CD14-positive monocyte (primary cell): ENCODE data around the gene DDX31. TPM values are rescaled to one million over a fixed set of nuclear protein-coding genes. Genes with fewer than 3 reads are reported as not detected.

Experiments used
- DNase-seq, 3 donors: peaks; one replicate each; pipeline ENCODE4 v3.0.0-alpha.2; 2011 to 2022
- H2AFZ ChIP-seq: 2 replicates; pipeline ENCODE4 v1.6.0; 2012; ENCODE audit warnings: mild to moderate bottlenecking, low read depth, low read length, inconsistent platforms; ENCODE audit not compliant: insufficient read depth, poor library complexity, severe bottlenecking
- H3K27ac ChIP-seq, 2 donors: 1 replicate in 1 of 2; 2 replicates in 1 of 2; pipeline ENCODE4 v1.5.1; 2012 to 2013; ENCODE audit warnings: low read length in 2 of 2, control low read depth in 1 of 2, inconsistent platforms in 1 of 2, low read depth in 1 of 2, mild to moderate bottlenecking in 1 of 2
- H3K27me3 ChIP-seq, 2 donors: one replicate each; pipeline versions ENCODE4 v1.6.0 to v1.6.1; 2011 to 2013; ENCODE audit warnings: low read length in 2 of 2; ENCODE audit not compliant: control insufficient read depth in 2 of 2, insufficient read depth in 2 of 2
- H3K36me3 ChIP-seq, 2 donors: replicated peaks in 1 of 2; 1 replicate in 1 of 2; 2 replicates in 1 of 2; pipeline versions ENCODE4 v1.5.1 to v1.6.1; 2012 to 2013; ENCODE audit warnings: low read length in 2 of 2, control low read depth in 1 of 2, inconsistent platforms in 1 of 2, mild to moderate bottlenecking in 1 of 2; ENCODE audit not compliant: insufficient read depth in 2 of 2, control insufficient read depth in 1 of 2
- H3K4me1 ChIP-seq, 2 donors: 1 replicate in 1 of 2; 2 replicates in 1 of 2; pipeline versions ENCODE4 v1.5.1 to v1.6.1; 2012 to 2013; ENCODE audit warnings: low read length in 2 of 2, control low read depth in 1 of 2, inconsistent platforms in 1 of 2, mild to moderate bottlenecking in 1 of 2, moderate library complexity in 1 of 2; ENCODE audit not compliant: insufficient read depth in 2 of 2, control insufficient read depth in 1 of 2
- H3K4me2 ChIP-seq: replicated peaks from 2 replicates; pipeline ENCODE3; 2012; ENCODE audit warnings: low read length, moderate library complexity, mild to moderate bottlenecking; ENCODE audit not compliant: poor library complexity, severe bottlenecking; ENCODE audit errors: extremely low read depth
- H3K4me3 ChIP-seq, 3 experiments: fragments of 200-600 bp in 1 of 3; sonication (generic) in 1 of 3; replicated peaks in 1 of 3; 1 replicate in 2 of 3; 2 replicates in 1 of 3; pipeline ENCODE4 v1.5.1; 2011 to 2013; ENCODE audit warnings: low read length in 3 of 3, mild to moderate bottlenecking in 3 of 3, control low read depth in 2 of 3, low read depth in 2 of 3, inconsistent platforms in 1 of 3, moderate library complexity in 1 of 3
- H3K79me2 ChIP-seq: 2 replicates; pipeline ENCODE4 v1.6.0; 2012; ENCODE audit warnings: mild to moderate bottlenecking, control low read depth, inconsistent platforms, low read length, moderate library complexity; ENCODE audit not compliant: insufficient read depth
- H3K9ac ChIP-seq: 2 replicates; pipeline ENCODE4 v1.6.0; 2017; ENCODE audit warnings: low read length, mild to moderate bottlenecking; ENCODE audit not compliant: insufficient read depth, poor library complexity, severe bottlenecking
- H3K9me3 ChIP-seq, 2 donors: replicated peaks in 1 of 2; 1 replicate in 1 of 2; 2 replicates in 1 of 2; pipeline versions ENCODE4 v1.5.1 to v1.6.1; 2012 to 2013; ENCODE audit warnings: low read length in 2 of 2, control low read depth in 1 of 2; ENCODE audit not compliant: control insufficient read depth in 1 of 2, insufficient read depth in 1 of 2
- H4K20me1 ChIP-seq: 2 replicates; pipeline ENCODE4 v1.6.0; 2012; ENCODE audit warnings: mild to moderate bottlenecking, low read length, control low read depth, moderate library complexity; ENCODE audit not compliant: insufficient read depth
- H3K27ac Mint-ChIP-seq, 7 donors: one replicate each; pipeline ENCODE4 v1.8.0; 2020; ENCODE audit warnings: mild to moderate bottlenecking in 7 of 7, mixed read lengths in 7 of 7, moderate library complexity in 6 of 7, inconsistent platforms in 2 of 7
- H3K27me3 Mint-ChIP-seq, 3 donors: one replicate each; pipeline ENCODE4 v1.8.0; 2021 to 2022; ENCODE audit warnings: low read depth in 3 of 3, mild to moderate bottlenecking in 3 of 3, mixed read lengths in 3 of 3, moderate library complexity in 3 of 3, inconsistent platforms in 1 of 3
- H3K36me3 Mint-ChIP-seq, 2 donors: one replicate each; pipeline ENCODE4 v1.8.0; 2020; ENCODE audit warnings: mixed read lengths in 2 of 2, inconsistent platforms in 1 of 2, mild to moderate bottlenecking in 1 of 2
- H3K4me1 Mint-ChIP-seq: one replicate; pipeline ENCODE4 v1.8.0; 2020; ENCODE audit warnings: mild to moderate bottlenecking, mixed read lengths
- H3K4me3 Mint-ChIP-seq, 2 donors: one replicate each; pipeline ENCODE4 v1.8.0; 2020; ENCODE audit warnings: mild to moderate bottlenecking in 2 of 2, mixed read lengths in 2 of 2, moderate library complexity in 1 of 2
- H3K9me3 Mint-ChIP-seq, 7 donors: one replicate each; pipeline ENCODE4 v1.8.0; 2020 to 2022; ENCODE audit warnings: mixed read lengths in 7 of 7, mild to moderate bottlenecking in 6 of 7, moderate library complexity in 6 of 7, inconsistent platforms in 2 of 7
- WGBS: methylation state at CpG from one replicate; pipeline ENCODE4 v1.1.5; 2013; ENCODE audit warnings: missing lambda C conversion rate; ENCODE audit not compliant: insufficient coverage; 5-methylcytosine and 5-hydroxymethylcytosine counted together
- intact Hi-C, 2 donors: fragments of 100-400 bp; cut with micrococcal nuclease; formaldehyde crosslinking; loops; one replicate each; pipeline versions ENCODE4 v1.15.0 to v1.15.1; 2023
- polyA plus RNA-seq, 3 donors: library from polyadenylated mRNA; depleted of rRNA in 1 of 3; unstranded in 2 of 3; stranded (reverse) in 1 of 3; fragments of 300-500 nt in 2 of 3; fragments of >200 nt in 1 of 3; fragmentation: Illumina TruSeq in 2 of 3; gene quantifications; 1 replicate in 2 of 3; 2 replicates in 1 of 3; pipeline ENCODE4 v1.2.3, GENCODE V29; 2012 to 2021
- TF ChIP-seq, protein P1 (sequence below): fragments of 200-600 bp; IDR thresholded peaks from one replicate; pipeline ENCODE4 v1.8.0; 2022; ENCODE audit warnings: antibody characterized with exemption, mild to moderate bottlenecking

DDX31 gene
- polyA plus RNA-seq, 3 donors: 1.1 to 4.2 (median 1.5) TPM

DNA sequence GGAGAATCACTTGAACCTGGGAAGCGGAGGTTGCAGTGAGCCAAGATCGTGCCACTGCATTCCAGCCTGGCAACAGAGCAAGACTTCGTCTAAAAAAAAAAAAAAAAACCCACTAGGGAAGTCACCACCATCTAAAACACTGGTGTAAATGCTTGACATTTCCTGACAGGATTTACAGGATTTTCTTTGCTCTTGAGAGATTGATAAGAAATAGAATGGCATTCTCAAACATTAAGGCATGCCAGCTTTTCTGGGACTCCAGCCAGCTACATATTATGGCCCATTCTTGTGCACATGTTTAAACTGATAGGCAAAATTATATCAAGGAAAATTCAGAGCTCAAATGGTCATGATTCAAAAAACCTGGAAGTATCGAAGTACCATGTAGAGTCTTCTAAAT is 29.2 kb upstream of the DDX31 start:
- H3K9me3 Mint-ChIP-seq: peaks cover 16 to 58% (median 44%) of the 10 kb centered on the region in 7 donors
- Histone ChIP-seq H3K9ac (no peak overlapping the region), H3K79me2 (no peaks in the 10 kb centered on the region), H3K4me2 (no peak overlapping the region), H3K36me3 (no peaks in the 10 kb centered on the region), H4K20me1 (no peaks in the 10 kb centered on the region), H3K9me3 (peaks cover 10 to 30% of the 10 kb centered on the region in 2 donors), H3K4me3 (no peak overlapping the region), H2AFZ (no peak overlapping the region), H3K27me3 (peaks cover 0 to 4% of the 10 kb centered on the region in 2 donors), H3K27ac (no peak overlapping the region), H3K4me1 (no peaks in the 10 kb centered on the region)
- TF ChIP-seq, protein P1, sequence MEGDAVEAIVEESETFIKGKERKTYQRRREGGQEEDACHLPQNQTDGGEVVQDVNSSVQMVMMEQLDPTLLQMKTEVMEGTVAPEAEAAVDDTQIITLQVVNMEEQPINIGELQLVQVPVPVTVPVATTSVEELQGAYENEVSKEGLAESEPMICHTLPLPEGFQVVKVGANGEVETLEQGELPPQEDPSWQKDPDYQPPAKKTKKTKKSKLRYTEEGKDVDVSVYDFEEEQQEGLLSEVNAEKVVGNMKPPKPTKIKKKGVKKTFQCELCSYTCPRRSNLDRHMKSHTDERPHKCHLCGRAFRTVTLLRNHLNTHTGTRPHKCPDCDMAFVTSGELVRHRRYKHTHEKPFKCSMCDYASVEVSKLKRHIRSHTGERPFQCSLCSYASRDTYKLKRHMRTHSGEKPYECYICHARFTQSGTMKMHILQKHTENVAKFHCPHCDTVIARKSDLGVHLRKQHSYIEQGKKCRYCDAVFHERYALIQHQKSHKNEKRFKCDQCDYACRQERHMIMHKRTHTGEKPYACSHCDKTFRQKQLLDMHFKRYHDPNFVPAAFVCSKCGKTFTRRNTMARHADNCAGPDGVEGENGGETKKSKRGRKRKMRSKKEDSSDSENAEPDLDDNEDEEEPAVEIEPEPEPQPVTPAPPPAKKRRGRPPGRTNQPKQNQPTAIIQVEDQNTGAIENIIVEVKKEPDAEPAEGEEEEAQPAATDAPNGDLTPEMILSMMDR: no peak
- WGBS: no CpG with 5 or more reads among the region's 4 CpGs
- no peak for DNase-seq
- H3K27me3 Mint-ChIP-seq: peaks cover under 1 to 10% (median 4%) of the 10 kb centered on the region in 3 donors
- intact Hi-C loops: no loop called here
- H3K4me1 Mint-ChIP-seq: no peaks in the 10 kb centered on the region
- no peaks in the 10 kb centered on the region for H3K36me3 Mint-ChIP-seq
- H3K27ac Mint-ChIP-seq: no peak overlapping the region
- no peak overlapping the region for H3K4me3 Mint-ChIP-seq

DNA sequence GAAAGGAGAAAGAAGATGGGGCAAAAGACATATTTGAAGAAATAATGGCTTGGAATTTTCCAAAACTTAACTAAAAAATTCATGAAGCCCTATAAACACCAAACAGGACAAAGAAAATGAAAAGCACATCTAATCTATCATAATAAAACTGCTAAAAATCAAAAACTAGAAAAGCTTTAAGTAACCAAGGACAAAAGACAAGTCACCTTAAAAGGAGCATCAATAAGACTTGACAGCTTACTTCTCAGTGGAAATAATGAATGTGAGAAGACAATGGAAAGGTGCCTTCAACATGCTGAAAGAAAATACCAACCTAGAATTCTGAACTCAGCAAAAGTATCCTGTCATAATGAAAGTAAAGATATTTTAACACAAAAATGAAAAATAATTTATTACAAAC is 27.4 kb upstream of the DDX31 start:
- no peaks in the 10 kb centered on the region for H3K4me1 ChIP-seq
- no peak overlapping the region for H3K27ac Mint-ChIP-seq
- no peak overlapping the region for H2AFZ ChIP-seq
- peaks cover 0 to 4% (median 2%) of the 10 kb centered on the region in 3 donors for H3K27me3 Mint-ChIP-seq
- peaks cover 16 to 56% (median 42%) of the 10 kb centered on the region in 7 donors for H3K9me3 Mint-ChIP-seq
- no peaks in the 10 kb centered on the region for H3K4me1 Mint-ChIP-seq
- no peaks in the 10 kb centered on the region for H3K79me2 ChIP-seq
- no peak overlapping the region for H3K4me3 Mint-ChIP-seq
- no peak overlapping the region for H3K4me3 ChIP-seq
- peaks cover 0 to 1% of the 10 kb centered on the region in 2 donors for H3K36me3 Mint-ChIP-seq
- intact Hi-C loops: no loop called here
- no peak overlapping the region for H3K9ac ChIP-seq
- TF ChIP-seq, protein P1: no peak
- no peak for DNase-seq
- H3K9me3 ChIP-seq: peaks cover 10 to 26% of the 10 kb centered on the region in 2 donors
- no peaks in the 10 kb centered on the region for H4K20me1 ChIP-seq
- peaks cover 0 to 4% of the 10 kb centered on the region in 2 donors for H3K36me3 ChIP-seq
- H3K27ac ChIP-seq: no peak overlapping the region
- no peak overlapping the region for H3K4me2 ChIP-seq
- peaks cover 0 to 4% of the 10 kb centered on the region in 2 donors for H3K27me3 ChIP-seq
